NCI-H69 (cell line): ENCODE measurements around the gene YIPF1.
"Not testable (repeated sequence)": the region's sequence is repeated elsewhere in the genome, so short reads cannot be mapped to it uniquely, and the experiment has no call there.

Source experiments
- DNase-seq: peaks from one replicate; lab custom pipeline; 2025; lab: John Stamatoyannopoulos, UW

YIPF1 gene

GRCh38 chr1:53894644-53895043 lies 5.0 kb upstream of the YIPF1 start:
- DNase-seq, result no peak

GRCh38 chr1:53893999-53894636 lies 4.5 kb upstream of the YIPF1 start, which contains the start of gene DIO1:
DIO1 (plus strand) TSS chr1:53894187; CDS start chr1:53894211, 24 bp downstream.
- DNase-seq, result peak; percentile 3

- no peak for DNase-seq
Observed at GRCh38 chr1:53892911-53893310, 3.3 kb upstream of the YIPF1 start.

GRCh38 chr1:53891678-53892077 lies 2.1 kb upstream of the YIPF1 start:
- DNase-seq, result no peak

- no peak for DNase-seq
Observed at GRCh38 chr1:53891018-53891417, 1.4 kb upstream of the YIPF1 start.

- no peak for DNase-seq
Observed at GRCh38 chr1:53890522-53890941, 935 bp upstream of the YIPF1 start.

GRCh38 chr1:53888681-53889080 lies 916 bp downstream of the YIPF1 start:
- no peak for DNase-seq

GRCh38 chr1:53883600-53883999 lies 6.0 kb downstream of the YIPF1 start:
- not testable (repeated sequence) for DNase-seq

- not testable (repeated sequence) for DNase-seq
Observed at GRCh38 chr1:53881853-53882252, 7.7 kb downstream of the YIPF1 start.

GRCh38 chr1:53878492-53879105 lies 11.0 kb downstream of the YIPF1 start:
- peak; percentile 59 for DNase-seq

GRCh38 chr1:53875150-53875549 lies 14.4 kb downstream of the YIPF1 start:
- not testable (repeated sequence) for DNase-seq

- DNase-seq, result no peak
Observed at GRCh38 chr1:53871773-53872484, 17.7 kb downstream of the YIPF1 start.

GRCh38 chr1:53871221-53871620 lies 18.4 kb downstream of the YIPF1 start:
- no peak for DNase-seq

- no peak for DNase-seq
Observed at GRCh38 chr1:53869454-53870117, 20.0 kb downstream of the YIPF1 start.

GRCh38 chr1:53868565-53868964 lies 21.0 kb downstream of the YIPF1 start:
- DNase-seq, result no peak

- peak; percentile 57 for DNase-seq
Observed at GRCh38 chr1:53862507-53862906, 27.1 kb downstream of the YIPF1 start.

- peak; percentile 69 for DNase-seq
Observed at GRCh38 chr1:53860967-53861411, 28.6 kb downstream of the YIPF1 start.

- no peak for DNase-seq
Observed at GRCh38 chr1:53851571-53852285, 37.9 kb downstream of the YIPF1 start.

GRCh38 chr1:53850082-53850673 lies 39.4 kb downstream of the YIPF1 start:
- no peak for DNase-seq

GRCh38 chr1:53847980-53848379 lies 41.6 kb downstream of the YIPF1 start:
- no peak for DNase-seq

GRCh38 chr1:53842347-53842746 lies 47.2 kb downstream of the YIPF1 start:
- DNase-seq, result no peak

- no peak for DNase-seq
Observed at GRCh38 chr1:53838654-53838974, 51.0 kb downstream of the YIPF1 start.
